Measurements from ENCODE around the gene MGAT4A. TPM values are rescaled to one million over a fixed set of nuclear protein-coding genes. Genes with fewer than 3 reads are reported as not detected.

MGAT4A gene
- polyA plus RNA-seq, 1 donor: 33.4 TPM

- no peak for DNase-seq
These were observed 158.7 kb downstream of the MGAT4A start for GRCh38 chr2:98572211-98572610.

GRCh38 chr2:98571796-98572195 is 159.1 kb downstream of the MGAT4A start:
- no peak for DNase-seq

GRCh38 chr2:98571121-98571701 is 159.7 kb downstream of the MGAT4A start:
- no peak for DNase-seq

- no peak for DNase-seq
These were observed 160.6 kb downstream of the MGAT4A start for GRCh38 chr2:98570356-98570755.

GRCh38 chr2:98569915-98570314 is 161.0 kb downstream of the MGAT4A start:
- DNase-seq: no peak

- DNase-seq: no peak
These were observed 161.6 kb downstream of the MGAT4A start for GRCh38 chr2:98569197-98569793.

Other genes starting within 250 kb of the MGAT4A start
- 85.3 TPM for gene COA5, start 122.6 kb downstream of the MGAT4A start, polyA plus RNA-seq (ENCODE audit: insufficient read length)
- 72.9 TPM for gene UNC50, start 122.5 kb downstream of the MGAT4A start, polyA plus RNA-seq (ENCODE audit: insufficient read length)
- gene CRACDL, start 205.1 kb upstream of the MGAT4A start, polyA plus RNA-seq (ENCODE audit: insufficient read length): 2.5 TPM